Common myeloid progenitor, CD34-positive (primary cell): ENCODE measurements around the gene GPT2.

Experiments
- CTCF ChIA-PET: fragments of 350-600 bp; sonication (Branson Sonifier 250); formaldehyde crosslinking; loops from one replicate; lab custom pipeline; 2021; ENCODE audit warnings: antibody characterized with exemption; lab: Charles Lee
- POLR2A ChIA-PET: fragments of 350-600 bp; sonication (Branson Sonifier 250); formaldehyde crosslinking; loops from one replicate; lab custom pipeline; 2021; ENCODE audit warnings: antibody characterized with exemption; lab: Charles Lee
- DNase-seq, 3 donors: peaks; one replicate each; pipeline versions ENCODE4 v3.0.0 to v3.0.0-alpha.2; 2013
- H3K27ac ChIP-seq, 2 experiments: 1 replicate in 1 of 2; 2 replicates in 1 of 2; pipeline ENCODE4 v1.7.0; 2013; ENCODE audit warnings: inconsistent platforms in 2 of 2, low read length in 2 of 2, mild to moderate bottlenecking in 2 of 2, low read depth in 1 of 2, moderate library complexity in 1 of 2; ENCODE audit not compliant: severe bottlenecking in 2 of 2, insufficient read depth in 1 of 2, poor library complexity in 1 of 2
- H3K27me3 ChIP-seq, 5 experiments: replicated peaks in 2 of 5; 1 replicate in 3 of 5; 2 replicates in 2 of 5; pipeline versions ENCODE4 v1.6.1 to v1.7.0; 2013; ENCODE audit warnings: low read length in 4 of 5, mild to moderate bottlenecking in 2 of 5, moderate library complexity in 2 of 5, inconsistent platforms in 1 of 5; ENCODE audit not compliant: insufficient read depth in 5 of 5, control insufficient read depth in 4 of 5
- H3K36me3 ChIP-seq, 4 experiments: 1 replicate in 2 of 4; 2 replicates in 2 of 4; pipeline versions ENCODE4 v1.6.1 to v1.7.0; 2013; ENCODE audit warnings: low read length in 3 of 4, control low read depth in 1 of 4, mild to moderate bottlenecking in 1 of 4; ENCODE audit not compliant: control insufficient read depth in 4 of 4, insufficient read depth in 4 of 4
- H3K4me1 ChIP-seq, 4 experiments: 1 replicate in 3 of 4; 2 replicates in 1 of 4; pipeline versions ENCODE4 v1.6.1 to v1.7.1; 2013; ENCODE audit warnings: low read length in 3 of 4, mild to moderate bottlenecking in 3 of 4, control low read depth in 1 of 4, inconsistent platforms in 1 of 4, moderate library complexity in 1 of 4; ENCODE audit not compliant: control insufficient read depth in 4 of 4, insufficient read depth in 4 of 4; ENCODE audit errors: control extremely low read depth in 1 of 4
- H3K4me3 ChIP-seq, 7 experiments: 1 replicate in 4 of 7; 2 replicates in 3 of 7; pipeline versions ENCODE4 v1.5.1 to v1.7.0; 2013; ENCODE audit warnings: mild to moderate bottlenecking in 7 of 7, low read length in 6 of 7, moderate library complexity in 6 of 7, inconsistent platforms in 2 of 7, low read depth in 2 of 7, control low read depth in 1 of 7; ENCODE audit not compliant: insufficient read depth in 4 of 7, control insufficient read depth in 1 of 7; ENCODE audit errors: extremely low read depth in 1 of 7
- H3K9me3 ChIP-seq, 5 experiments: 1 replicate in 4 of 5; 2 replicates in 1 of 5; pipeline versions ENCODE4 v1.6.1 to v1.7.1; 2013; ENCODE audit warnings: low read length in 4 of 5, mild to moderate bottlenecking in 2 of 5, inconsistent platforms in 1 of 5, low read depth in 1 of 5, moderate library complexity in 1 of 5; ENCODE audit not compliant: control insufficient read depth in 4 of 5, insufficient read depth in 2 of 5; ENCODE audit errors: control extremely low read depth in 1 of 5
- WGBS: methylation state at CpG from one replicate; pipeline ENCODE4 v1.1.5; 2013; ENCODE audit not compliant: insufficient coverage; 5-methylcytosine and 5-hydroxymethylcytosine counted together

GPT2 gene

DNA sequence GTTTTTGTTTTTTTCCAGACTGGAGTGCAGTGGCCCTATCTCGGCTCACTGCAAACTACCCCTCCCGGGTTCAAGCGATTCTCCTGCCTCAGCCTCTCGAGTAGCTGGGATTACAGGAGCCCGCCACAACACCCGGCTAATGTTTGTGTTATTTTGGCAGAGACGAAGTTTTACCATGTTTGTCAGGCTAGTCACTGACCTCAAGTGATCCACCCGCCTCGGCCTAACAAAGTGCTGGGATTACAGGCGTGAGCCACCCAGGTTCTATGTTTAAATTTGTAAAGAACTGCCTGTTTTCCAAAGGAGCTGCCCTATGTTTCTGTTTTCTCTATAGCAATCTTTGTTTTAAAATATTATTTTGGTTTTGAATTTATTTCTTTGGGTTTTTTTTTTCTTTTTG, 39.4 kb upstream of the GPT2 start:
- peaks cover 0 to 5% (median 2%) of the 10 kb centered on the region in 5 experiments for H3K9me3 ChIP-seq
- 97% methylated on average over 10 of the region's 10 CpGs for WGBS
- no peak for DNase-seq
- ChIA-PET POLR2A (no interaction called here), CTCF (interaction anchor here (1.3 to 2.8 kb wide), 2 partner anchors 9 to 84 kb away, joined by 3 to 17 read pairs; no protein-coding TSS in a partner anchor)
- no peaks in the 10 kb centered on the region for H3K36me3 ChIP-seq
- no peak overlapping the region for H3K27ac ChIP-seq
- no peak overlapping the region for H3K4me3 ChIP-seq
- H3K4me1 ChIP-seq = peaks cover 0 to 3% (median 0%) of the 10 kb centered on the region in 4 experiments
- H3K27me3 ChIP-seq = peaks cover 0 to 19% (median 0%) of the 10 kb centered on the region in 5 experiments

GRCh38 chr16:46845952-46846351, 38.2 kb upstream of the GPT2 start:
- 100% methylated on average over 3 of the region's 5 CpGs for WGBS
- Histone ChIP-seq H3K36me3 (no peaks in the 10 kb centered on the region), H3K9me3 (peaks cover 0 to 5% (median 2%) of the 10 kb centered on the region in 5 experiments), H3K27ac (no peak overlapping the region), H3K4me1 (peaks cover 0 to 3% (median 0%) of the 10 kb centered on the region in 4 experiments), H3K27me3 (peaks cover 0 to 19% (median 0%) of the 10 kb centered on the region in 5 experiments), H3K4me3 (no peak overlapping the region)
- ChIA-PET CTCF (interaction anchor here (1.0 to 2.8 kb wide), 4 partner anchors 8 to 82 kb away, joined by 3 to 17 read pairs (median 4); no protein-coding TSS in a partner anchor), POLR2A (no interaction called here)
- no peak for DNase-seq

- H3K4me1 ChIP-seq = peaks cover 0 to 3% (median 0%) of the 10 kb centered on the region in 4 experiments
- POLR2A ChIA-PET = interaction anchor here (0.6 kb wide), 1 partner anchor 201 kb away, joined by 4 read pairs; no protein-coding TSS in a partner anchor
- H3K27ac ChIP-seq = no peak overlapping the region
- peaks cover 0 to 15% (median 0%) of the 10 kb centered on the region in 5 experiments for H3K27me3 ChIP-seq
- CTCF ChIA-PET = interaction anchor here (1.2 kb wide), 1 partner anchor 60 kb away, joined by 3 read pairs; no protein-coding TSS in a partner anchor
- no peak overlapping the region for H3K4me3 ChIP-seq
- no peaks in the 10 kb centered on the region for H3K36me3 ChIP-seq
- DNase-seq = no peak
- H3K9me3 ChIP-seq = peaks cover 0 to under 1% (median 0%) of the 10 kb centered on the region in 5 experiments
- 88% methylated on average over 3 of the region's 5 CpGs for WGBS
These were observed 35.1 kb upstream of the GPT2 start for GRCh38 chr16:46848768-46849764.

DNA sequence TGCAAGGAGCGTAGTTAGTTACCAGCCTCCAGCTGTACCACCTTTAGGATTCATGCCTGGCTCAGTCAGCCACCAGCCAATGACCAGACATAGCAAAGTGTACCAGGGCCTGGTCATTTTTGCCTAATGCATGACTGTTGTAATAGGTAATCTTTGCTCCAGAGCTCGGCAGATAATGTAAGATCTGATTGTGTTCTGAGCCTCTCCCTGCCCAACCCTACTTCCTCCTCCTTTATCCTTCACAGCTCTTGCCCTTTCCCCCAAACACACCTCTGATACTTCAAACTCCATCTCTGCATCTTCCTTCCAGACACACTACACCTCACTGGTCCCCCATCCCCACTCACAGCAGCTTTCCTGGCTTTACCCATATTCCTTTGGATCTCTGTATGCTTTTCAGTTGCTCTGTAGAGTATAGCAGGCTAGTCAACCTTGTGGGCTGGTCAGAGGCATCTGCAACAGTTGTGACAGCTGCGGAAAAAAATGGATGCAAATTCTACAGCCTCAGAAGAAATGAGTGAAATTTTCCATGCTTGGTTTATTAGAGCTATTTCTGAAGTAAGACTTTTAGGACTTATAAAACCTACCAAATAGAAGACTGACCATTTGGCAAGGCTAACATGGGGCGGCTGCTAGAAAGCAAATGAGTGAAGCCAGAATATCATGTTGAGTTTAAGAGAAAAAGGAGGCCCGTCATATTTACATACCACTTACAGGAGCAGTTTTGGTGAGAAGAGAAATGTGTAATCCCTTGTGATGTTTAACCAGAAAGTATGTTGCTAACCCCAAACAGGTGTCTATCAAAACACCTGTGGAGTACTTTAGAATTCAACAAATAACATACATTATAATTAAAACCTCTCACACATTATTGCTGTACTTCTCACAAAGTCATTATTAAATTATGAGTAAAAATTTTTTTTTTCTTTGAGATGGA, 33.3 kb upstream of the GPT2 start:
- Histone ChIP-seq H3K9me3 (no peaks in the 10 kb centered on the region), H3K27me3 (peaks cover 0 to 3% (median 0%) of the 10 kb centered on the region in 5 experiments), H3K27ac (no peak overlapping the region), H3K4me1 (no peaks in the 10 kb centered on the region), H3K4me3 (no peak overlapping the region), H3K36me3 (no peaks in the 10 kb centered on the region)
- CTCF ChIA-PET = interaction anchor here (0.8 to 5.3 kb wide), 4 partner anchors 10 to 177 kb away, joined by 3 to 148 read pairs (median 4); no protein-coding TSS in a partner anchor
- POLR2A ChIA-PET = no interaction called here
- 100% methylated on average over 2 of the region's 5 CpGs for WGBS
- no peak for DNase-seq

DNA sequence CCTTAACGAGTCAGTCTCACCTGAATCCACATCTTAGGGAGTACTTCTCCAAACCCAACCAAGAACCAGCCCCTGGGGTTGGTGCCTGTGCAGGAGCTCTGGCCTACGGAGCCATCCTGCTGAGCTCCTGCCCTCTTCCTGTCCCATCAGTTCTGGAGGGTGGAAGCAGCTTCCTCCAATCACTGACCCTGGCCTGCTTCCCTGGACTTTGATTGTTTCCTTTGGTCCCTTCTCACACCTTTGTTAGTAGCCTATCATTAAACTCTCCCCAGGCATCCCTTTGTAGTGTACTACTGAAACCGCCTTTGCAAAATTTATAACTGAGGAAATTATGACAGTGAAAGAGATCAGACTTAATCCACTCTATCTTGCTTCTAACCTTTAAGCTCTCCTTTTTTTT, 32.0 kb upstream of the GPT2 start:
- CTCF ChIA-PET = interaction anchor here (1.1 to 5.3 kb wide), 6 partner anchors 9 to 64 kb away, joined by 3 to 148 read pairs (median 8); partner anchors contain the start of gene GPT2
- no peak for DNase-seq
- H3K36me3 ChIP-seq = no peaks in the 10 kb centered on the region
- POLR2A ChIA-PET = no interaction called here
- H3K27me3 ChIP-seq = no peaks in the 10 kb centered on the region
- H3K27ac ChIP-seq = no peak overlapping the region
- WGBS = 90% methylated on average over 3 of the region's 3 CpGs
- H3K9me3 ChIP-seq = no peaks in the 10 kb centered on the region
- peaks cover 0 to 4% (median 0%) of the 10 kb centered on the region in 4 experiments for H3K4me1 ChIP-seq
- no peak overlapping the region for H3K4me3 ChIP-seq

DNA sequence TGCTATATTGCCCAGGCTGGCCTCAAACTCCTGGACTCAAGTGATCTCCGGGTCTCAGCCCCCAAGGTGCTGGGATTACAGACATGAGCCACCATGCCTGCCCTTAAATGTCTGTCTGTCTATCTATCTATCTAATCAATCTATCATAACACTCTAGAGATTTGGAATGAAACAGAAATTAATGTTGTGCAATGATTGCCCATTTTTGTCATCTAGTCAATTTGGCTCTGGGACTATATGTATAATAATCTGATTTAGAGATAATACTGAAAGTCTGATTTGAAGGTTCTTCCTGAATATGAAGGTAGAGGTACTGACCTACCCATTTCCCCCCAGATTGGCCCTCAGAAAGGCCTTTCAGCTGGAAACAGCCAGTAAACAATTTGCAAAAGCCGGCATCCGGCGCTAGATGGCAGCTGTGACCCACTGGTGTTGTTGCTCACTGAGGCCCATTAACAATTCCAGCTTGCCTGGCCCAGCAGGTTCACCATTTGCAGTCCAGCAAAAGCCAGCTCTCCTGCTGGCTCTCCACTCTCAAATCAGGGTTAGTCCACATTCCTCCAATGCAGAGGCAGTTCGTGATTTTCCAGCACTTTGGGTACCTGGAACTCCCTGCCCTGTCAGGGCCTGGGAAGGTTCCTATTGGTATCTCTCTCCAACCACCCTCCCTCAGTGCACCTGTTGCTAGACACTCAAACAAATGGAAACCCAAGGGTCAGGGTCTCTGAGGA, 30.3 kb upstream of the GPT2 start:
- no peak overlapping the region for H3K27ac ChIP-seq
- CTCF ChIA-PET = interaction anchor here (0.7 to 5.3 kb wide), 23 partner anchors 9 to 288 kb away, joined by 3 to 148 read pairs (median 4); partner anchors contain the start of gene GPT2
- WGBS = 26% methylated on average over 5 of the region's 5 CpGs
- peaks cover 0 to 8% (median 0%) of the 10 kb centered on the region in 4 experiments for H3K4me1 ChIP-seq
- POLR2A ChIA-PET = interaction anchor here (0.7 to 1.0 kb wide), 2 partner anchors 32 to 34 kb away, joined by 3 to 4 read pairs; no protein-coding TSS in a partner anchor
- H3K4me3 ChIP-seq = no peak overlapping the region
- no peaks in the 10 kb centered on the region for H3K27me3 ChIP-seq
- no peaks in the 10 kb centered on the region for H3K9me3 ChIP-seq
- DNase-seq = peak; percentile 59 to 76 (median 69)
- H3K36me3 ChIP-seq = no peaks in the 10 kb centered on the region
